GM12878 (cell line): ENCODE results near the gene DGLUCY. TPM values are rescaled to one million over a fixed set of nuclear protein-coding genes. Genes with fewer than 3 reads are reported as not detected.

Experiments used
- MLLT1 ChIP-seq: fragments of 450-650 bp; IDR thresholded peaks from 2 replicates; pipeline ENCODE4 v1.6.1; 2016; ENCODE audit warnings: mild to moderate bottlenecking
- POLR2A ChIP-seq: IDR thresholded peaks from 2 replicates; pipeline ENCODE4 v1.6.1; 2011; ENCODE audit warnings: low read depth, mild to moderate bottlenecking, low read length
- RELB ChIP-seq: fragments of 450-650 bp; IDR thresholded peaks from 2 replicates; pipeline ENCODE4 v1.6.1; 2017; ENCODE audit warnings: low read depth, mild to moderate bottlenecking, moderate library complexity
- SUZ12 ChIP-seq: fragments of 200-600 bp; sonication (generic); IDR thresholded peaks from one replicate; pipeline ENCODE4 v1.6.1; 2018; ENCODE audit warnings: antibody characterized with exemption, mild to moderate bottlenecking; ENCODE audit not compliant: unreplicated experiment
- TAF1 ChIP-seq: IDR thresholded peaks from 2 replicates; pipeline ENCODE4 v1.6.1; 2011; ENCODE audit warnings: mild to moderate bottlenecking, low read depth, low read length, borderline replicate concordance
- polyA plus RNA-seq, 11 experiments: library from polyadenylated mRNA; depleted of rRNA in 4 of 11; unstranded in 6 of 11; stranded (reverse) in 5 of 11; fragments of >200 nt; fragmentation: Nextera tagmentation in 4 of 11; fragmentation: Illumina TruSeq in 1 of 11; extraction: Ambion mirVana in 4 of 11; extraction: Trizol in 1 of 11; gene quantifications; 1 replicate in 1 of 11; 2 replicates in 10 of 11; pipeline versions ENCODE4 v1.2.1 to v1.2.3, GENCODE V29; 2011 to 2016; ENCODE audit warnings: inconsistent platforms in 2 of 11, missing spikeins in 2 of 11, low read depth in 1 of 11
- total RNA-seq, 4 experiments: library from RNA; depleted of rRNA in 3 of 4; stranded (reverse); fragments of >200 nt in 3 of 4; fragmentation: Illumina TruSeq in 1 of 4; extraction: Trizol in 1 of 4; gene quantifications; 2 replicates each; pipeline versions ENCODE4 v1.2.1 to v1.2.3, GENCODE V29; 2013 to 2021
- TF ChIP-seq, protein P1 (sequence below): fragments of 450-650 bp; conservative IDR thresholded peaks from 2 replicates; pipeline ENCODE4 v1.6.1; 2017; ENCODE audit warnings: mild to moderate bottlenecking, moderate library complexity

DGLUCY gene
- total and polyA plus RNA-seq, 10 of the 15 experiments (the other 5 are each of a cell fraction or from before 2014, with no cell fraction given), result 15.0 to 70.3 (median 55.1) TPM

DNA sequence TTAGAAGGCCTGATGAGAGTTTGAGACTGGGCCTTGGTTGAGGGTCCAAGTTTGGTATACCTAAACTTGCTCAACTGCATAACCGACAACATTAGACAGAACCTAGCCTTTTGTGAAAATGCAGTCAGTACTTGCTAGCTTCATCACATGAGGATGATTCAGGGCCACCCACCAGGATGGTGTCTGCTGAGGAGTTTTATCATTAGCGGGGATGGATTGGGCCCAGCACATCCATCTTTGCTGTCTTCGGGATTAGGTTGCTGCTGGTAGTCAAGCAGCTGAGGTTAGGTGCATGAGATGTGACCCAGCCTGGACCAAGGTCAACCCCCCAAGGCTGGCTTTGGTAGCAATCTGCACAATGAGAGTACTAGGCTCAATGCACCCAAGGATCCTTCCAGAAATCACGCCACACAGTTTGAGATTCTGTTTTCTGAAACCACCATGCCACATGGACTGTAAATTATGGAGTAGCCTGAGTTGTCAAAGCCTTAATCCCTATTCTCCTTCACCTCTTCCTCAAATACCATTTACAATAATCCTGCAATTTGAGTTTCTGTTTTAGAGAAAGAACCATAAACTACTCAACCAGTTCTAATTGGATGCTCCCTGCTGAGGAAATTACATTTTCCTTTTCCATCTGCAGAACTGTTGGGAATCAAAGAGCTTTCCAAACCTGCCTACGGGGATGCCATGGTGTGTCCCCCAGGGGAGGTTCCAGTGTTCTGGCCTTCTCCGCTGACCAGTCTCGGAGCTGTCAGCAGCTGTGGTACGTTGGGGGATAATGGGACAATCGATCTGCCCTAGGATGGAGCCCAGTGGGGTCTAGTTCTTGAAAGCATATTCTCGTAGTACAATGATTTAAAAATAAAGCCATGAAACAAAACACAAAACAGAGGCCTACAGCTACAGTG, 61.7 kb downstream of the DGLUCY start (continued):
- no peak for TF ChIP-seq RELB
- no peak for TF ChIP-seq POLR2A
- TF ChIP-seq, protein P1, sequence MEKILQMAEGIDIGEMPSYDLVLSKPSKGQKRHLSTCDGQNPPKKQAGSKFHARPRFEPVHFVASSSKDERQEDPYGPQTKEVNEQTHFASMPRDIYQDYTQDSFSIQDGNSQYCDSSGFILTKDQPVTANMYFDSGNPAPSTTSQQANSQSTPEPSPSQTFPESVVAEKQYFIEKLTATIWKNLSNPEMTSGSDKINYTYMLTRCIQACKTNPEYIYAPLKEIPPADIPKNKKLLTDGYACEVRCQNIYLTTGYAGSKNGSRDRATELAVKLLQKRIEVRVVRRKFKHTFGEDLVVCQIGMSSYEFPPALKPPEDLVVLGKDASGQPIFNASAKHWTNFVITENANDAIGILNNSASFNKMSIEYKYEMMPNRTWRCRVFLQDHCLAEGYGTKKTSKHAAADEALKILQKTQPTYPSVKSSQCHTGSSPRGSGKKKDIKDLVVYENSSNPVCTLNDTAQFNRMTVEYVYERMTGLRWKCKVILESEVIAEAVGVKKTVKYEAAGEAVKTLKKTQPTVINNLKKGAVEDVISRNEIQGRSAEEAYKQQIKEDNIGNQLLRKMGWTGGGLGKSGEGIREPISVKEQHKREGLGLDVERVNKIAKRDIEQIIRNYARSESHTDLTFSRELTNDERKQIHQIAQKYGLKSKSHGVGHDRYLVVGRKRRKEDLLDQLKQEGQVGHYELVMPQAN, result no peak
- no peak for TF ChIP-seq SUZ12
- TF ChIP-seq MLLT1, result no peak
- no peak for TF ChIP-seq TAF1
